ENCODE data around the gene KLK7.

DNA sequence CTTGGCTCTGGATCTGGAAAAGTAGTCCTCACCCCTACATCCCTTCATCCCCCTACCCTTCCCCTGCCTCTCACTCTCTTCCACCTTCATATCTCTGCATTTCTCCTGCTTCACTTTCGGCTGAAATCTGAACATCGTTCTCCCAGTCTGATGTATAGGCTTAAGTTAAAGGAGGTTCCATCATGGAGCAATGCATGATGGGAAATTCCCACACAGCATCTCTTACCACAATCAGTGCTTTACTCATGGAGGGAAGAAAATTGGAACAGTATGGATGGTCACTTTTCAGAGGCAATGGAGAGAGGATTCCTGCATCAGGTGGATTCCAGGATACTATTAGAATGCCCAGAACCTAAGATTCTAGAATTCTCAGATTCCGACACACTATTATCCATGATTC, 23.8 kb upstream of the KLK7 start:
- no peak for TF ChIP-seq POLR2A (IDR thresholded peaks at IDR 0.05)
- TF ChIP-seq, protein P1, sequence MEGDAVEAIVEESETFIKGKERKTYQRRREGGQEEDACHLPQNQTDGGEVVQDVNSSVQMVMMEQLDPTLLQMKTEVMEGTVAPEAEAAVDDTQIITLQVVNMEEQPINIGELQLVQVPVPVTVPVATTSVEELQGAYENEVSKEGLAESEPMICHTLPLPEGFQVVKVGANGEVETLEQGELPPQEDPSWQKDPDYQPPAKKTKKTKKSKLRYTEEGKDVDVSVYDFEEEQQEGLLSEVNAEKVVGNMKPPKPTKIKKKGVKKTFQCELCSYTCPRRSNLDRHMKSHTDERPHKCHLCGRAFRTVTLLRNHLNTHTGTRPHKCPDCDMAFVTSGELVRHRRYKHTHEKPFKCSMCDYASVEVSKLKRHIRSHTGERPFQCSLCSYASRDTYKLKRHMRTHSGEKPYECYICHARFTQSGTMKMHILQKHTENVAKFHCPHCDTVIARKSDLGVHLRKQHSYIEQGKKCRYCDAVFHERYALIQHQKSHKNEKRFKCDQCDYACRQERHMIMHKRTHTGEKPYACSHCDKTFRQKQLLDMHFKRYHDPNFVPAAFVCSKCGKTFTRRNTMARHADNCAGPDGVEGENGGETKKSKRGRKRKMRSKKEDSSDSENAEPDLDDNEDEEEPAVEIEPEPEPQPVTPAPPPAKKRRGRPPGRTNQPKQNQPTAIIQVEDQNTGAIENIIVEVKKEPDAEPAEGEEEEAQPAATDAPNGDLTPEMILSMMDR (IDR thresholded peaks at IDR 0.05): no peak
